Prostate gland (tissue), 2 donors: ENCODE data around the gene FGFR4. TPM values are rescaled to one million over a fixed set of nuclear protein-coding genes. Genes with fewer than 3 reads are reported as not detected.

Experiments
- DNase-seq: peaks from one replicate; pipeline ENCODE4 v3.0.0-alpha.2; 2019; ENCODE audit warnings: low spot score
- H3K27ac ChIP-seq, 2 donors: fragments of 200-600 bp; sonication (generic); 2 replicates each; pipeline ENCODE4 v1.5.1; 2017 to 2019
- H3K27me3 ChIP-seq: fragments of 200-600 bp; sonication (generic); replicated peaks from 2 replicates; pipeline ENCODE4 v1.5.1; 2019; ENCODE audit not compliant: insufficient read depth
- H3K36me3 ChIP-seq, 2 donors: fragments of 200-600 bp; sonication (generic); 1 replicate in 1 of 2; 2 replicates in 1 of 2; pipeline versions ENCODE4 v1.5.1 to v1.8.1; 2017 to 2019
- H3K4me1 ChIP-seq: fragments of 200-600 bp; sonication (generic); replicated peaks from 2 replicates; pipeline ENCODE4 v1.5.1; 2019
- H3K4me3 ChIP-seq, 2 donors: fragments of 200-600 bp; sonication (generic); 2 replicates each; pipeline ENCODE4 v1.5.1; 2017 to 2019
- H3K9me3 ChIP-seq: fragments of 200-600 bp; sonication (generic); 2 replicates; pipeline ENCODE4 v1.5.1; 2017
- POLR2A ChIP-seq: fragments of 450-650 bp; IDR thresholded peaks from one replicate; pipeline ENCODE4 v1.6.1; 2016; ENCODE audit warnings: antibody characterized with exemption, mild to moderate bottlenecking
- POLR2AphosphoS5 ChIP-seq: sonication (generic); formaldehyde crosslinking; IDR thresholded peaks from one replicate; pipeline ENCODE4 v1.6.1; 2017; ENCODE audit warnings: antibody characterized with exemption
- WGBS: methylation state at CpG from one replicate; pipeline ENCODE4 v1.1.5; 2018; 5-methylcytosine and 5-hydroxymethylcytosine counted together
- intact Hi-C: fragments of 100-400 bp; cut with DNase I; formaldehyde crosslinking; loops from one replicate; pipeline ENCODE4 v1.14.2; 2022
- total RNA-seq, 2 donors: library from RNA; depleted of rRNA; stranded (reverse); fragments of >200 nt; gene quantifications; one replicate each; pipeline ENCODE4 v1.1.0, GENCODE V29; 2016
- TF ChIP-seq, protein P1 (sequence below), 4 experiments: fragments of 200-600 bp in 2 of 4; fragments of 450-650 bp in 2 of 4; sonication (generic) in 2 of 4; IDR thresholded peaks; 1 replicate in 3 of 4; 2 replicates in 1 of 4; pipeline ENCODE4 v1.5.1; 2016 to 2019; ENCODE audit warnings: antibody characterized with exemption in 4 of 4, mild to moderate bottlenecking in 2 of 4, moderate library complexity in 2 of 4

The FGFR4 gene
- total RNA-seq, 2 donors from 2014 or later, result 2.2 to 7.1 TPM

DNA sequence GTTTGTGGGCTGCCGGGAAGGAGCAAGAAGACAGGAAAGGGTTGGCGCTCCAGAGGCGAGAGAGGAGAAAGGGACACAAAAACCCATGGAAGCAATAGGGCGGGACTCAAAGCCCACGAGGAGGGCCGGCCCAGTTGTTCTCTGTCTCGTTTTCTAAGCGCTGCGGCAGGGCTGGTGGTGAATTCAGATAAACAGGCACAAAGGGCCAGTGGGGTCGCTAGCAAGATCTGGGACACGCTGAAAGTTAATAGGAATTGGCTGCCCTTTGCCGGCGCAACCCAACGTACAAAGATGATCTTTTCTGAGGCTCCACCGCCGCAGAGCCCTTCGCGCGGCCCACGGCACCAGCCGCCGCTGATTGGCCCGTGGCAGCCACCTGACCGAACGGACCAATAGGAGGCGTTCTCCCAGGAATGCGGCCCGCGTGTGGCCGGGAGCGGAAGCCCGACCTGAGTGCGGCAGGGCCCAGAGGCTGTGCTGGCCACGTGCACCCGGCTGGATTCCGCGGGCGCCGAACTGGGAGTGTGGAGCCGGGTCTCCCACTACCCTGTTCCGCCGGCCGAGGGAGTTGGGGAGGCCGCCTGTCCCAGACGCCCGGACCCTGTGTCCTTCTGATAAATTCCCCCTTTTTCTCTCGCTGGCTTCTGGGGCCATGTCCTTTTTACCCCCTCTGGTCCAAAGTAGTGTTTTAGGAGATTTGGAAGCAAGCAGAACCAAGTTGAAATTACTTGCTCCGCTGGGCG is 30.1 kb downstream of the FGFR4 start:
- H3K4me3 ChIP-seq, result peak overlapping the region in 1 of 2 donors; percentile 10
- WGBS, result 23% methylated on average over 49 of the region's 49 CpGs
- H3K27me3 ChIP-seq, result no peaks in the 10 kb centered on the region
- intact Hi-C loops, result no loop called here
- peak; percentile 78 for DNase-seq
- no peaks in the 10 kb centered on the region for H3K36me3 ChIP-seq
- H3K4me1 ChIP-seq, result peaks cover 2% of the 10 kb centered on the region
- H3K27ac ChIP-seq, result peak overlapping the region; percentile 17 to 23
- no peak for TF ChIP-seq POLR2A
- TF ChIP-seq, protein P1, sequence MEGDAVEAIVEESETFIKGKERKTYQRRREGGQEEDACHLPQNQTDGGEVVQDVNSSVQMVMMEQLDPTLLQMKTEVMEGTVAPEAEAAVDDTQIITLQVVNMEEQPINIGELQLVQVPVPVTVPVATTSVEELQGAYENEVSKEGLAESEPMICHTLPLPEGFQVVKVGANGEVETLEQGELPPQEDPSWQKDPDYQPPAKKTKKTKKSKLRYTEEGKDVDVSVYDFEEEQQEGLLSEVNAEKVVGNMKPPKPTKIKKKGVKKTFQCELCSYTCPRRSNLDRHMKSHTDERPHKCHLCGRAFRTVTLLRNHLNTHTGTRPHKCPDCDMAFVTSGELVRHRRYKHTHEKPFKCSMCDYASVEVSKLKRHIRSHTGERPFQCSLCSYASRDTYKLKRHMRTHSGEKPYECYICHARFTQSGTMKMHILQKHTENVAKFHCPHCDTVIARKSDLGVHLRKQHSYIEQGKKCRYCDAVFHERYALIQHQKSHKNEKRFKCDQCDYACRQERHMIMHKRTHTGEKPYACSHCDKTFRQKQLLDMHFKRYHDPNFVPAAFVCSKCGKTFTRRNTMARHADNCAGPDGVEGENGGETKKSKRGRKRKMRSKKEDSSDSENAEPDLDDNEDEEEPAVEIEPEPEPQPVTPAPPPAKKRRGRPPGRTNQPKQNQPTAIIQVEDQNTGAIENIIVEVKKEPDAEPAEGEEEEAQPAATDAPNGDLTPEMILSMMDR (IDR thresholded peaks at IDR 0.05), result peak in 1 of 4 experiments; percentile 30
- TF ChIP-seq POLR2AphosphoS5, result peak; percentile 81
- no peaks in the 10 kb centered on the region for H3K9me3 ChIP-seq

DNA sequence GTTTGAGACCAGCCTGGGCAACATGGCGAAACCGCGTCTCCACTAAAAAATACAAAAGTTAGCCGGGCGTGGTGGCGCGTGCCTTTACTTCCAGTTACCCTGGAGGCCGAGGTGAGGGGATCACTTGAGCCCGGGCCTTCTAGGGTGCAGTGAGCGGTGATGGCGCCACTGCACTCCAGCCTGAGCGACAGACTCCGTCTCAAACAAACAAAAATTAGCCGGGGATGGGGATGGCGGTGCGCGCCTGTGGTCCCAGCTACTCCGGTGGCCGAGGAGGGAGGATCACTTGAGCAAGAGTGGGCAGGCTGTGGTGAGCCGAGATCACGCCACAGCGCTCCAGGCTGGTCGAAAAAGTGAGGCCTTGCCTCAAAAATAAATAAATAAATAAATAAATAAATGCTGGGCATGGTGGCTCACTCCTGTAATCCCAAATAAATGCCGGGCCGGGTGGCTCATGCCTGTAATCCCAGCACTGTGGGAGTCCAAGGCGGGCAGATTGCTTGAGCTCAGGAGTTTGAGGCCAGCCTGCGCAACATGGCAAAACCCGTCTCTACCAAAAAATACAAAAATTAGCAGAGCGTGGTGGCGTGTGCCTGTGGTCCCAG is 30.8 kb downstream of the FGFR4 start:
- peak overlapping the region in 1 of 2 donors; percentile 23 for H3K27ac ChIP-seq

DNA sequence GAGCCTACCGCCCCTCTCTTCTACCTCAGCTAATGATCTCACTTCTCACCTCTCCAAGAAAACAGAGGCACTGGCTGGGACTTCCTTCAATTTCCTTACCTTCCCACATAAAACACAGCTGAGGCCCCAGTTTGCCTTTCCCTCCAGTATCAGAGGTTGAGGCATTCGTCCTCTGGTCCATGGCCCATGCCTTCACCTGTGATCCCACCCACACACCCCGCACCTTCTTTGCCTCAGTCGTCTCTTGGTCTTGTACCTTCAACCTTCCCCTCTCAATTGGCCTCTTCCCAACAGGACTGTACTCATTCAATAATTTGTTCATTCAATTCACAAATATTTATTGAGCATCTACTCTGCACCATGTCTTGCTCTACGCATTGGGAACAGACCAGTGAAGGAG is 35.9 kb downstream of the FGFR4 start:
- Histone ChIP-seq H3K27ac (no peak overlapping the region), H3K27me3 (no peaks in the 10 kb centered on the region), H3K36me3 (no peaks in the 10 kb centered on the region), H3K4me3 (no peak overlapping the region), H3K9me3 (no peaks in the 10 kb centered on the region), H3K4me1 (no peaks in the 10 kb centered on the region)
- intact Hi-C loops, result no loop called here
- 97% methylated on average over 5 of the region's 5 CpGs for WGBS
- DNase-seq, result no peak
- TF ChIP-seq, protein P1 (IDR thresholded peaks at IDR 0.05), result no peak
- TF ChIP-seq POLR2A (no peak), POLR2AphosphoS5 (no peak)

More for the DNA sequence above, 30.8 kb downstream of the FGFR4 start:
- Histone ChIP-seq H3K9me3 (no peaks in the 10 kb centered on the region), H3K36me3 (no peaks in the 10 kb centered on the region), H3K27me3 (no peaks in the 10 kb centered on the region), H3K4me3 (no peak overlapping the region), H3K4me1 (peaks cover 2% of the 10 kb centered on the region)
- intact Hi-C loops, result no loop called here
- no peak for TF ChIP-seq POLR2AphosphoS5
- TF ChIP-seq, protein P1 (IDR thresholded peaks at IDR 0.05), result no peak
- no peak for TF ChIP-seq POLR2A
- 97% methylated on average over 30 of the region's 30 CpGs for WGBS
- no peak for DNase-seq

DNA sequence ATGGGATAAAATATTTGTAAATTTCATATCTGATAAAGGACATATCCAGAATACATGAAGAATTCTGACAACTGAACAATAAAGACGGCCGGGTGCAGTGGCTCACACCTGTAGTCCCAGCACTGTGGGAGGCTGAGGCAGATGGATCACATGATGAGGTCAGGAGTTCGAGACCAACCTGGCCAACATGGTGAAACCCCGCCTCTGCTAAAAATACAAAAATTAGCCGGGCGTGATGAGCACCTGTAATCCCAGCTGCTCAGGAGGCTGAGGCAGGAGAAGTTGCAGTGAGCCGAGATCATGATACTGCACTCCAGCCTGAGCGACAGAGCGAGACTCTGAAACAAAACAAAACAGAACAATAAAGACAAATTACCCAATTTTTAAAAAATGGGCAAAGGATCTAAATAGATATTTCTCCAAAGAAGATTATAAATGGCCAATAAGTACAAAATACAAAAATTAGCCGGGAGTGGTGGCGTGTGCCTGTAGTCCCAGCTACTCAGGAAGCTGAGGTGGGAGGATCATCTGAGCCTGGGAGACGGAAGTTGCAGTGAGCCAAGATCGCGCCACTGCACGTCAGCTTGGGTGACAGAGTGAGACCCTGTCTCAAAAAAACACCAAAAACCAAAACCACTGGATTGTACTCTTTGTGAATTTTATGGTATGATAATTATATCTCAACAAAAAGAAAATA is 37.2 kb downstream of the FGFR4 start:
- Histone ChIP-seq H3K27ac (no peak overlapping the region), H3K36me3 (no peaks in the 10 kb centered on the region), H3K9me3 (no peaks in the 10 kb centered on the region), H3K4me1 (no peaks in the 10 kb centered on the region), H3K27me3 (no peaks in the 10 kb centered on the region), H3K4me3 (no peak overlapping the region)
- TF ChIP-seq POLR2AphosphoS5 (no peak), POLR2A (no peak)
- TF ChIP-seq, protein P1 (IDR thresholded peaks at IDR 0.05), result no peak
- WGBS, result 91% methylated on average over 15 of the region's 15 CpGs
- intact Hi-C loops, result no loop called here
- DNase-seq, result no peak
